ENCODE data around the gene RBKS.
"Not testable (repeated sequence)": the region's sequence is repeated elsewhere in the genome, so short reads cannot be mapped to it uniquely, and the experiment has no call there.

RBKS gene

DNA sequence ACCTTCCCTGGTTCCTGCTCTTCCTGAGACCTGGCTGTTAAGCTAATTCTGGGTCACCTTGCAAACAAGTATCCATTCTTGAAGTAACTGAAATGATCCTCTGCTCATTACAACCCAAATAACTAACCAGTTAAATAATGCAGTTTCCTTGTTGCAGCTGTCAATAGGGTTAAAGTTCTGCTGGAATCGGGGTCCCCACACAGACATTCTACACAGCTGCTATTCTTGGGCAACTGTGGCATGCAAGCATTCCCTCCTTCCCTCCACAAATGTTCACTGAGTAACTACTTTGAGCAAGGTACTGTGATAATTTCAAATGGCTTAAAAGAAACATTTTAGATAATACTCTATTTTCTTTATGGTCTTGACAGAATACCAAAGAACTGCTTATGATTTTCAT, 17.1 kb downstream of the RBKS start:
- DNase-seq (ENCODE audit: low spot score) = no peak

DNA sequence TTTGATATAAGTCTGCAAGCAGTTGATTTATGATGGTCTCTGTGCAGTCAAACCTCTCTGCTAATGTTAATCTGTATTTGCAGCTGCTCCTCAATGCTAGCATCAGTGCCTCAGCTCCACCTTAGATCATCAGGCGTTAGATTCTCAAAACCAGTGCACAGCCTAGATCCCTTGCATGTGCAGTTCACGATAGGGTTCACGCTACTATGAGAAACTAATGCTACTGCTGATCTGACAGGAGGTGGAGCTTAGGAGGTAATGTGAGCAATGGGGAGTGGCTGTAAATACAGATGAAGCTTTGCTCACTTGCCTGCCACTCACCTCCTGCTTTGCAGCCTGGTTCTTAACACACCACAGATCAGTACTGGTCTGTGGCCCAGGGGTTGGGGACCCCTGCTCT, 18.4 kb downstream of the RBKS start:
- no peak for DNase-seq (ENCODE audit: low spot score)

DNA sequence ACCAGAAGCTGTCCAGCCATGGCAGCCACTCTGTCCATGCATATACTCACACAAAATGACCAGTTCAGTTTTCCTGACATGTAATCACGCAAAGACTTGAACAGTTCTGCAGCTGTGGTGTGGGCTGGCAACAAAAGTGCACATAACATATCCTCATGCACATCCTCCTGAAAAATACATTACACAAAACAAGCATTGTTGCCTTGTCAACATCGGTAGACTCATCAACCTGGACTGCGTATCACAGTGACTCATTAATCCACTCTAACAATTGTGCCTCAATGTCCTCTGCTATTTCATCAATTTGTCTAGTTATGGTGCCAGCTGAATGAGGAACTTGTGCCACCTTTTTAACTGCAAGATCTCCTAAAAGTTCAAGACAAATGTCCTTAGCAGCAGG, 19.5 kb downstream of the RBKS start:
- no peak for DNase-seq (ENCODE audit: low spot score)

DNA sequence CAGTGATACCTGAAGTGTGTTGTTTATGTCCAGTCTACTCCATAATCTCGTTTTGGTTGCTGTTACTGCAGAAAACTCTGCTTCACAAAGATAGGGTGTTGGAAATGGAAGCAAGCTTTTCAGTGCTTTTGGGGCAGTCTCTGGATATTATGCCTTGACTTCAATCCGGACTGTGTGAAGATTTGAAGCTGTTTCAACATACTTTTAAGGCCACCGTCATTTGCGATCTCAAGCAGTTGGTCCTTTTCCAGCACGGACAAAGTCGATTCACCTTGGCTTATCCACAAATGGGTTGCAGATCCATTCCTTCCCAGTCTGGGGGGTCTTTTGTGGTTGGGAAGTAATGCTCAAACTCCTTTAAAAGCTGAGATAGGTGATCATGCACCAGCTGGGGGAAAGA, 20.4 kb downstream of the RBKS start:
- no peak for DNase-seq (ENCODE audit: low spot score)

DNA sequence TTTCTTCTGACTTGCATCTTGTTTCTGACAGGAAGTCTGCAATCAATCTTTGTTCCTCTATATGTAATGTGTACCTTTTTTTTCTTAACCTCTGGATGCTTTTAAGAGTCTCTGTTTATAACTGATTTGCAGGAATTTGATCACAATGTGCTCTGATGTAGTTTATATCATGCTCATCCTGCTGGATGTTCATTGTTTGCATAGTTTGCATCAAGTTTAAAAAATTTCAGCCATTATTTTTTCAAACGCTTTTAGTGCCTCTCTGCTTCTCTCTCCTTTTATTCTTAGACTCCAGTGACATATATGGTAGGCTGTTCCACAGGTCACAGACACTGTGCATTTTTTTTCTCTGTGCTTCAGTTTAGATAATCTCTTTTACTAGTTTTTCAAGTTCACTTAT, 23.9 kb downstream of the RBKS start:
- DNase-seq (ENCODE audit: low spot score) = no peak

DNA sequence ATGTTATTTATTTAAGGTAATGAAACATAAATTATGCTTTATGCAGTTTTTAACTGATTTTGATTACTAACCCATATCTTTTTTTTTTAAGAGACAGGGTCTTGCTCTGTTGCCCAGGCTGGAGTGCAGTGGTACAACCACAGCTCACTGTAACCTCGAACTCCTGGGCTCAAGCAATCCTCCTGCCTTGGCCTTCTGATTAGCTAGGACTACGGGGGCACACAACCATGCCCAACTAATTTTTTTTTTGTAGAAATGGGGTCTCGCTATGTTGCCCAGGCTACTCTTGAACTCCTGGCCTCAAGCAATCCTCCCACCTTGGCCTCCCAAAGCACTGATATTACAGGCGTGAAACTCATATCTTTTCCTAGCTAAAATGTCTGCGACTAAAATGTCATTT, 26.2 kb downstream of the RBKS start:
- not testable (repeated sequence) for DNase-seq (ENCODE audit: low spot score)

DNA sequence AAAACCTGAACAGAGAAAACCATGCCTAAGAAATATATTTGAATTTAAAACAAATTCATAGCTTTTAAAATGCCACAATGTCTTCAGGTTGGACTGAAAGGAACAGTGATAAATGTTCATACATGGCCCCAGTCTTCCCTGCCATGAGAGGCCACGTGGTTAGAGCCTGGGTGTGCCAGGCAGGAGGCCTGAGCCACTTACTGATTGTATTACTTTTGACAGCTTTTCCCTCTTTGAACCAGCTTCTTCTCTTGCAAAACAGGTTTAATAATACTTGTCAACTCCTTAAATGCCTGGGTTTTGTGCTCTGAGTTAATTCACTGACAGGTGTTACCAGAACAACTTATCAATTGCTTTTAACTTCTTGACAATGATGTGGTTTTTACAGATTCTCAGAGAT, 27.0 kb downstream of the RBKS start:
- DNase-seq (ENCODE audit: low spot score) = no peak

DNA sequence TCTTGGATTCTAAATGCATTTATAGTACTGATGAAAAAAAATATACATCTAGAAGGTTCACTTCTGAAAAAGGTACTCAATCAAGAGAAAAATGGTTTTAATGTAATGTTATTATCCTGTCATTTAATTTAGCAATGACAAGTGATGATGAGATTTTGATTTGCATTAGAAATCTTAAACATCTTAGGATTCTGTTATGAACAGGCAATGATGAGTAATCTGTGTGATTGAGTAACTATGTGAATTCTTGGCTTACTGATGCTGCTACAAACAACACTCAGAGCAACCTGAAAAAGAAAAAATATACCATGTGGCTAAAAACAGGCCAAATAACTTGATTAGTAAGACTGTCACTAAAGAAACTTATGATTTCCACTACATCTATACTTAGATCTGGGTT, 30.1 kb downstream of the RBKS start:
- no peak for DNase-seq (ENCODE audit: low spot score)

DNA sequence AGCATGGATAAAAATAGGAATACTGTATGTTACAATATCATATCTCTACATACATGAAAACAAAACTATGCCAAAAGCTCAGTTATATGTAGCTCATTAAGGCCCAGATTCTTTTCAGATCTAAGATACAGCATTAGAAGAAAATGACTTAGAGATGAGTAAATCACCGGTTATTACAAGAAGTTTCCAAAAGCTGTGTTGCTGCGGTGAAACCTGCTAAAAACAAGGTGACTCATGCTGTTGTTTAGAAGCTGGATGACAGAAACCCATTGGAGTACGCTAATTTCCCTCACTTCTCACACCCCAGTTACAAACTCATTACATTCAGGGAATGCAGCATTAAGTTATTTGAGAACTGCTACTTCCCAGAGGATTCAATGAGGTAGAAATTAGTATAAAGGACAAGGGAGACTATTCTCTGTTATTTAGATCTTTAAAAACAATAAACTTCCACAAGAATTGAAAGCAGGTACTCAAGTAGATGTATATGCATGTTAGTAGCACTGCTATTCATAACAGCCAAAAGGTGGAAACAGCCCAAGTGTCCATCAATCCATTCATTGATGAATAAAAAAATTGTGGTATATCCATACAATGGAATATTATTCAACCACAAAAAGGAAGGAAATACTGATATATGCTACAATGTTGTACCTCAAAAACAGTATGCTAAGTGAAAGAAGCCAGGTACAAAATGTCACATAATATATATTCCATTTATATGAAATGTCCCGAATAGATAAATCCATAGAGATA, 32.6 kb downstream of the RBKS start:
- DNase-seq (ENCODE audit: low spot score) = no peak

DNA sequence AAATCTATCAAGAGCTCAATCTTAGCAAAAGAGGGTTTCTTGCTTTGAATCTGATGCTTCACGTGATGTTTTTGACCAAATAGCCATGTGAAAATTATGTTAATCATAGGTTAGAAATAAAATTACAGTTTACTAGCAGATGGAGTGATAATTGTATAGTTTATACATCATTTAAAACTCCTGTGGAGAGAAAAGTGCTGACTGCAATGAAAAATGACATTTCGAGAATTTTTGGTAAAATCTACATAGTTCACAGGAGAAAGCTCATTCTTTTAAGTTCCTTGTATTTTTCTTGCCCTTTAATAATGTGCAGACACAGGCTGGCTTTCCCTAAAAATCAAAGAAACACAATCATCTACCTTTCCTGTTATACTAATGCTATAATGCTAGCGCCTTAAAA, 33.2 kb downstream of the RBKS start:
- DNase-seq (ENCODE audit: low spot score) = no peak

DNA sequence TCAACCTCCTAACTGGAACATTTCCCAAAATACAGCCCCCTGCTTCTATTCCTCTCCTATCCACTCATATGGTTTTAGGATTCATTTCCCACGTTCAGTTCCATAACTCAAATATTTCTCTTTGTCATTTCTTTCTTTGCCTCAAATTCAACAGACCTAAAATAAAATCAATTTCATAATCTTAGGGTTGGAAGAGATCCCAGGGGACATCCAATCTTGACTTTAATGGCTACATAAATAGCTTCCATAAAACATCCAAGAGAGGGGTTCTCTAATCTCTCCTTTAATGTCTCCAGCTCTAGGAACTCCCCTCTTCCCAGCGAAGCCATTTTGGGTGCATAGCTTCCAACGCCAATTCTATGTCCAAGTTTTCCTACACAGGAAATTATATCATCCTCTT, 33.8 kb downstream of the RBKS start:
- no peak for DNase-seq (ENCODE audit: low spot score)

DNA sequence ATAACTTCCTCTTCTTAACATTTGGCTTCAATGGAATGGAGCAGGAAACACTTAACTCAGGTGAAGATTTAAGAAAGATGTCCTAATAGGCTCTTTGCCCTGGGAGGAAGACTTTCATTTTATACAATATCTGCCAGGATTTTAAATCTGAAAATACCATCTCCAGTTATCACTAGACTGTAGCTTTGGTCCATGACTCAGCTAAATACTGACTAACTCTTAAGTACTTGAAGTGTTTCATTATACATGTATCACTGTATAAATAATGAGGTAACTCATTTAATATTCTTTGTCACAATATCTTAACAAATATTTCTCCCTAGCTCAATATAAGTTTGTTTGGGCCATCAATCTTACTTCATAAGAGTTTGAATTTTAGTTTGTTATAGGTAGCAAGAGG, 34.7 kb downstream of the RBKS start:
- no peak for DNase-seq (ENCODE audit: low spot score)

DNA sequence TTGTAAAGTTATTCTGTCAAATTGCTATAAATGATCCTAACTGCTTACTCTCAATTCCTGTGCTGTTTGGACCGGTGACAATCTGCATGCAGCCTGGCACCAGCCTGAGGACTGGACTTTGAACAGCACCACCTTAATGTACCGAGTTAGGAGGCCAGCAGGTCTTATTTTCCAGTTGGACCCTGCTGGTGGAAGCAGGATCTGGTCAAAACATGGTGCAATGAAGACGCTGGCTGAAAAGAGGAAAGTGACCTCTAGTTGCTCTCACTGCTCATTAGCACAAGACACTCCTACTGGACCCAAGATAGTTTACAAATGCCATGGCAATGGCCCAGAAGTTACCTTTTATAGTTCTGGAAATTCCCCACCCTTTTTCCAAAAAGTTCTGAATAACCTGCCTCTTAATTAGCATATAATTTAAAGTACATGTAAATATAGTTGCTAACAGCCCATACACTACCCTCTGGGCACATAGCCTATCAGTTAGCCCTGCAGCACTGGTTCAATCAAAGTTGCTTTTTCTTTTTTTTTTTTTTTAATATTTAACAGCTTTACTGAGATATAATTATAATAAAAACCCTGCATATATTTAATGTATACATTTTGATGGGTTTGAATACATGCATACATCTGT, 35.8 kb downstream of the RBKS start:
- no peak for DNase-seq (ENCODE audit: low spot score)

DNA sequence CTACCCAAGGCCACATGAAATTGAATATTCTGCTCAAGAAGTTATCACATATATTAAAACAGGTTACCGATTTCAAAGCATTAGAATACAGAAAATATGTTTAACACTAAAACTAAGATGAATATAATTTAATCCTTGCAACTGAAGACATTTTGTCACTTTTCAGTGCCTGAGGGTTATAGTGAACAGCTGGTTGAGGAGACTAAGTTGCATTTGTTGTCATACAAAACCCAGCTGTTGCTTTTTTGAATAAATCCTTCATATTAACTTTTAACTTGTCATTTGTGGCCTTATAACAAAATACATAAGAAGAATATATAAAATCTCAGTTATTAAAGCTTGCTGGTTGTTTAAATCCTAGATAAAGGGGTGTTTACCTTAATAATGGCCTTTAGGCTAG, 37.5 kb downstream of the RBKS start:
- no peak for DNase-seq (ENCODE audit: low spot score)

DNA sequence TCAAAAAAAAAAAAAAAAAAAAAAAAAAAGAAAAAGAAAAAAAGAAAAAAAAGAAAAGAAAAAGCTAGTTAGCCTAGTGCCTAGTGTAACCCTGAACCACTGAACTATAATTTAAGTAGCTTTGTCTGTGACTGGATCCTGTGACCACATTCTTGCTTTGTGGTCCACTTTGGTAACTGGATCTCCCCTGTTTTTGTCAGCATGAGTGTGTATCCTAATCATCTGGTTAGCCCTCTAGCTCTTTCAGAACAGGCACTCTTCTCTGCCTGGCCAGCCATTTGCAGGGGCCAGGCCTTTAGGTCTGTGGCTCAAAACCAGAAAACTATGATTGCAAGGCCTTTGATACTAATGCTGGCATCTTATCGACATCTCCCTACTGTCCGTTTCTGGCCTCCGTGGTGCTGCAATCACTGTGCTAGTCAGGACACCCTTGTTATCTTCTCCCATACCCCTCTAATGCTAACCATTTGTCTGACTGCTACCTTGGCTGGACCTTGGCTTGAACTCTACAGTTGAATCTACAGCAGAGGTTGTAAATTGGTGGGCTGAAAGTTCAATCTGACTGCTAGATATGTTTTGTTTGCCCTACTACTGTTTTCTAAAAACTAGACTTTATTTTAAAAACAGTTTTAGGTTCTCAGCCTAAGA, 40.5 kb downstream of the RBKS start:
- no peak for DNase-seq (ENCODE audit: low spot score)

DNA sequence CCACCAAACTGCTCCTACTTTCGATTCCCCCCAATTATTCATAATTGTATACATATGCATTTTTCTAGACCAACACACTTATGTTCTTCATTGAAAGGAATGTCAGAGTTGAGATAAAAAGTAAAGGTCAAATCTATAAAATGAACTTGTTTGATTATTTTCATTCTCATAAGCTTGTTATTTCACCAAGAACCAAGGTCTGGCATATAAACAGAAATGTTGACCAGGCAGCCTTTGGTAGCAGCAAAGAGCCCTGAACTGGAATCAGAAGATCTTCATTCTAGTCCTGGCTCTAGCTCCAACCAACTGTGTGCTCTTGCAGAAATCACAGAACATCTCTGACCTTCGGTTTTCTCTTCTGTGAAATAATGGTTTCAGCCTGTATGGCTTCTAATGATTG, 42.9 kb downstream of the RBKS start:
- no peak for DNase-seq (ENCODE audit: low spot score)

DNA sequence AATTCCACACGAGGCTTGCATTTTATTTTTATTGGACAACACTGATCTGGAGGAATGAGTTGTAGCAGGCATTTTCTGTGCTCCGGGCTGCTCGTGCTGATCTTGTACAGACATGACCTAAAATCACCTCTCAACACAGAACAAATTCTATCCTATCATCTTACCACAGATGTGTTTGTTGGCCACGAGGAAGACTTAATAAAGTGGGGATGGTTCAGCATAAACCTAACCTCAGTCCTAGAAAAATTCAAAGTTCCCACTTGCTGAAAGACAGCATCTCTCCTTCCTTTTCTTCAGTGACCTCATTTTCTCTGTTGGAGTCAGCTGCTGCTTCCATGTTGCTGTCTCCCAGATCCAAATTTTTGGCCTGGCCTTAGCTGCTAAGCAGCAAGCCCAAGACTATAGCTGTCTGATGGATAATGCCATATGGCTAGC, 45.3 kb downstream of the RBKS start:
- DNase-seq (ENCODE audit: low spot score) = no peak

DNA sequence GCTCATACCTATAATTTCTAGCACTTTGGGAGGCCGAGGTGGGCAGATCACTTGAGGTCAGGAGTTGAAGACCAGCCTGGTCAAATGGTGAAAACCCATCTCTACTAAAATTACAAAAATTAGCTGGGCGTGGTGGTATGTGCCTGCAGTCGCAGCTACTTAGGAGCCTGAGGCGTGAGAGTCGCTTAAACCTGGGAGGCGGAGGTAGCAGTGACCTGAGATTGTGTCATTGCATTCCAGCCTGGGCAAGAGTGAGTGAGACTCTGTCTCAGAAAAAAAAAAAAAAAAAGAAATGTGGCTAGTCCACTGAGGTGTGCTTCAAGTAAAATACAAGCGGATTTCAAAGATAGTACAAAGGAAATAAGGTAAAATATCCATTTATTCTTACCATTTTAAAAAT, 46.2 kb downstream of the RBKS start:
- DNase-seq (ENCODE audit: low spot score) = no peak

DNA sequence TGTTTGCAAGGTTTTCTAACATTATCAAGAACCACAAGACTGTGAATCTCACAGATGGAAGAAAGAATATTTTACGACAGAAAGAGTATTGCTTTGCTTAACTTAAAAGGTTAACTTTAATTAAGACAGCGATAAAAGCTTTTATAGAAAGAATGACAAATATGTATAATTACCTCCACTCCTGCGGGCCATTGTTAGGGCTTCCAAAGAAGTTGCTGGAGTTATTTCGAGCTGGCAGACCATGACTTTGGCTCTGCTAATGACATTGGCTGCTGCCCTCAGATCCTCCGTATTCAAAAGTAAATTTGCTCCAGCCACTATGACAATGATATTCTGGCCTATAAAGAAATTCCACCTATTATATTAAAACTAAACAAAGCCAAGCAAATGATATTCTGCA, 47.3 kb downstream of the RBKS start:
- DNase-seq (ENCODE audit: low spot score) = peak; percentile 17

DNA sequence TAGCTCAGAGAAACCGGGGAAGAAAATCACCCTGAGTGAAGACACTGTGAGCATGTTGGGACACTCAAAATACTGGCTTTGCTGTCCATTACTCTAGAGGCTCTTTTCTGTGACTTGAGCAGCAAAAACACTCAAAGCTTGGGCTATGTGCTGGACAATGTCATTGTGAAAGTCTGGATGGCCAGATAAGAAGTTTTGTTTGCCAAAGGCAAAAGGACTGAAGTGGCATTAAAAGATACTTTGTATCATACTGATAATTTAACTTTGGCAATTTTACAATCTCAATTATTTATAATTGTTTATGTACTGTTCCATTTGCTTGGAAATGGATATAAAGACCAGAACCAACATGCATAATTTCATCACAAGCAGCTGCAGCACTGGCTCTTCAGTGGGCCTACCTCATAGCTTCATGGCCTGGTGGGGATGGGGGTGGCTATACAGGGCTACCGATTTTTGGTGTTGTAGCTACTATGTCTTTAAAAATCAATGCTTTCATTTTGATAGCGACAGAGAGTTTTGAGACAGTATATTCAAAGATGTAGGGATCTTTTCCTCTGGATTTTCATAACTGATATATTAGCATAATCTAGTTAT, 51.1 kb downstream of the RBKS start:
- no peak for DNase-seq (ENCODE audit: low spot score)

DNA sequence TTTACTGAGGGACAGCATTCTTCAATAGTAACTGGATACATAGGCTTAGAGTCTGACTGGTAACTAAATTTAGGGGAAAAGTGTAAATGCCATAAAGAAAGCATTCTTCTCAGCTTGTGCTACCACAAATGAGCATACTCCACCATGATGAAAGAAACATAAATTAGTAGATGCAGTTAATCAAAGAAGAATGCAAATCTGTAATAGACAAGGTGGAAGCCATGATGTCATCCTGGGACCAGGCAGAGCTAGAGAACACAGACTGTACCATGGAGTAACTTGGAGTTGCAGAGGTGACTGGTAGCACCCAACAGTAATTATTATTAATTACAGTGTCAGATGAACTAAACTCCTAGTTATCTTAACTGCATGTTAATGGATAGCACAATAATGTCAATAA, 51.7 kb downstream of the RBKS start:
- DNase-seq (ENCODE audit: low spot score) = no peak

DNA sequence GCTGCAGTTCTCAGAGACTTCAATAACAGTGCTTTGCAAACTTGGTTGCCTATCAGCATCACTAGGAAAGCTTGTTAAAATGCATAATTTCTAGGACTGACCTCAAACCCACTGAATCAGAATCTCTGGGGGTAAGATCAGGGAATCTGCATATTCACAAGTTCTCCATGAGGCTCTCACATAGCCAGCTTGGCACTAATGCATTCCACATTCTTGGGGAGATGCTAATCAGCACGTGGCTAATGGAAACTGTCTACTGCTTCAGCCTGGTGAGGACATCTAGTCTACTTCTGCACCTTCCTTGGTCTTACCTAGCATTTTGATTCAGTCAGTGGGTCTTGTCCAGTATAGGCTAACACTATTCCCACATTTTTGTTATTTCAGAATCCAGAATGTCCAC, 56.3 kb downstream of the RBKS start:
- DNase-seq (ENCODE audit: low spot score) = no peak

DNA sequence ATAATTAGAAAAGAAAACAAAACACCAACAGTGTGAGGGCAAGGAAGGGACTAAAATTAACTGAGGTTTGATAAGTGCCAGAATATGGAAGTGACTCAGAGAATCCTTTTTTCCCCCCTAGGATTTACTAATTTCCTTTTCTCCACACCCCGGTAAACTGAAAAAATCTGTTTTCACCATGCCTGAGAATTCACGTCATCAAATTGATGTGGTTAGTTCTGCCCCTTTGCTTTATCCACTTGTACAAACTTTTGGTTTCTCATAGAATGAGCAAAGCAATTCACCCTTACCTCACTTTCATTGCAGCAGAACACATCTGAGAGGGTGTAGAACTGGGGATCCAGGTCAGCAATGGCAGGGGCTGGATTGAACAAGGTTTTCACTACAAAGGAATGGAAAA, 57.8 kb downstream of the RBKS start:
- DNase-seq (ENCODE audit: low spot score) = no peak

Measured in iPS-NIHi11 (cell line).